GM10266 (cell line): ENCODE results near the gene PEX11A.

Experiments used
- DNase-seq: peaks from one replicate; pipeline ENCODE4 v3.0.0; 2012; ENCODE audit errors: extremely low spot score
- CTCF ChIP-seq: IDR thresholded peaks from 2 replicates; pipeline ENCODE4 v1.5.1; 2012; ENCODE audit warnings: mild to moderate bottlenecking, low read depth; ENCODE audit not compliant: control insufficient read depth, insufficient read depth; ENCODE audit errors: missing control alignments

The PEX11A gene

GRCh38 chr15:89725064-89725463, 34.5 kb upstream of the PEX11A start:
- DNase-seq = no peak
- no peak for TF ChIP-seq CTCF

GRCh38 chr15:89724621-89725020, 34.1 kb upstream of the PEX11A start:
- DNase-seq = no peak
- no peak for TF ChIP-seq CTCF

GRCh38 chr15:89723031-89723430, 32.5 kb upstream of the PEX11A start:
- TF ChIP-seq CTCF = no peak
- no peak for DNase-seq

DNA sequence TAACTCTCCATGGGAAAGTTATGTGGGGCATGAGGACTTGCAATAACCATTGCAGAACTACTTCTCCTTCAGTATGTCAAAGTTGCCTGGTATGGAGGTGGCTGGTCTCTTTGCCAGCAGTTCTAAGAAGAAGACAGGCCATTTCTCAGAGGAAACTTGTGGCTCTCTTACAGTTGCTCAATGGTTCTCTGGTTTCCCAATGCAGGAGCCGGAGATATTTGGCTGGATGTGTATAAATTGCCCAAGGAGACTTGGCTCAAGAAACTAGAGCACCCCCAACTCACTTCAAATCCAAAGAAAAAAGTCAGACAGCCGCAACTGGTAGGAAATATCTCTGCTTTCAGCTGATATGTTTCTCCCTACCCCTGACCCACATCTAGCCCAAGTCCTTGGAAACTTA, 24.2 kb upstream of the PEX11A start:
- no peak for TF ChIP-seq CTCF
- no peak for DNase-seq

- TF ChIP-seq CTCF = no peak
- no peak for DNase-seq
Measured at GRCh38 chr15:89707577-89707976, 17.0 kb upstream of the PEX11A start.

DNA sequence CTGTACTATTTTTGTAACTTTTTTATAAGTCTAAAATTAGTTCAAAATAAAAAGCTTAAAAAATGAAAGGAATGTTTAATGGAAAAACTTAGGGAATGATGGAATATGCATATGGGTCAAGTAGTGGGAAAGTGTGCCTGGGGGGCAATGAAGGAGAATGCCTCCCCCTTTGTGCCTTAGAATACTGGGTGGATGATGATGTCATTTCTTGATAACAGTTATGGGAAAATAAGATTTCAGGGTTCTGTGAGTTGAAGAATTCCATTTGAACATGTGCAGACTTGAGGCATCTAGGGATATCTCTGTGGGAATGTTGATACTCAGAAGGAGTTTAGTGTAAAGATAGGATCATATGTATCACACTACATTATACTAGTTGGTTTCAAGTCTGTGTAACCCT, 13.9 kb upstream of the PEX11A start:
- DNase-seq = no peak
- no peak for TF ChIP-seq CTCF

GRCh38 chr15:89695198-89695597, 4.6 kb upstream of the PEX11A start:
- DNase-seq = no peak
- TF ChIP-seq CTCF = no peak
